Tibial artery (tissue), 4 donors: ENCODE measurements around the gene SGO2.

Source experiments
- DNase-seq, 2 donors: peaks; one replicate each; pipeline ENCODE4 v3.0.0-alpha.2; 2019
- H3K27ac ChIP-seq, 2 donors: fragments of 200-600 bp; sonication (generic) in 1 of 2; 1 replicate in 1 of 2; 2 replicates in 1 of 2; pipeline ENCODE4 v1.5.1; 2018 to 2019; ENCODE audit warnings: mild to moderate bottlenecking in 1 of 2
- H3K27me3 ChIP-seq, 2 donors: fragments of 200-600 bp; sonication (generic) in 1 of 2; one replicate each; pipeline versions ENCODE4 v1.5.1 to v1.6.0; 2016 to 2019
- H3K36me3 ChIP-seq, 3 donors: fragments of 200-600 bp; sonication (generic) in 2 of 3; one replicate each; pipeline ENCODE4 v1.5.1; 2016 to 2019; ENCODE audit warnings: mild to moderate bottlenecking in 2 of 3
- H3K4me1 ChIP-seq, 4 donors: fragments of 200-600 bp; sonication (generic) in 2 of 4; 1 replicate in 3 of 4; 2 replicates in 1 of 4; pipeline ENCODE4 v1.5.1; 2016 to 2019
- H3K4me3 ChIP-seq, 2 donors: fragments of 200-600 bp; sonication (generic) in 1 of 2; 1 replicate in 1 of 2; 2 replicates in 1 of 2; pipeline ENCODE4 v1.5.1; 2018 to 2019; ENCODE audit warnings: mild to moderate bottlenecking in 2 of 2
- H3K9me3 ChIP-seq, 3 donors: fragments of 200-600 bp; sonication (generic) in 1 of 3; one replicate each; pipeline ENCODE4 v1.5.1; 2016 to 2019
- CTCF ChIP-seq, 2 experiments: fragments of 200-600 bp in 1 of 2; fragments of 450-650 bp in 1 of 2; IDR thresholded peaks; one replicate each; pipeline ENCODE4 v1.5.1; 2017 to 2019; ENCODE audit warnings: antibody characterized with exemption in 2 of 2, mild to moderate bottlenecking in 1 of 2, moderate library complexity in 1 of 2
- intact Hi-C: fragments of 100-400 bp; cut with DNase I; formaldehyde crosslinking; loops from one replicate; pipeline ENCODE4 v1.15.0; 2023; ENCODE audit warnings: low total_unique reads

Gene SGO2

DNA sequence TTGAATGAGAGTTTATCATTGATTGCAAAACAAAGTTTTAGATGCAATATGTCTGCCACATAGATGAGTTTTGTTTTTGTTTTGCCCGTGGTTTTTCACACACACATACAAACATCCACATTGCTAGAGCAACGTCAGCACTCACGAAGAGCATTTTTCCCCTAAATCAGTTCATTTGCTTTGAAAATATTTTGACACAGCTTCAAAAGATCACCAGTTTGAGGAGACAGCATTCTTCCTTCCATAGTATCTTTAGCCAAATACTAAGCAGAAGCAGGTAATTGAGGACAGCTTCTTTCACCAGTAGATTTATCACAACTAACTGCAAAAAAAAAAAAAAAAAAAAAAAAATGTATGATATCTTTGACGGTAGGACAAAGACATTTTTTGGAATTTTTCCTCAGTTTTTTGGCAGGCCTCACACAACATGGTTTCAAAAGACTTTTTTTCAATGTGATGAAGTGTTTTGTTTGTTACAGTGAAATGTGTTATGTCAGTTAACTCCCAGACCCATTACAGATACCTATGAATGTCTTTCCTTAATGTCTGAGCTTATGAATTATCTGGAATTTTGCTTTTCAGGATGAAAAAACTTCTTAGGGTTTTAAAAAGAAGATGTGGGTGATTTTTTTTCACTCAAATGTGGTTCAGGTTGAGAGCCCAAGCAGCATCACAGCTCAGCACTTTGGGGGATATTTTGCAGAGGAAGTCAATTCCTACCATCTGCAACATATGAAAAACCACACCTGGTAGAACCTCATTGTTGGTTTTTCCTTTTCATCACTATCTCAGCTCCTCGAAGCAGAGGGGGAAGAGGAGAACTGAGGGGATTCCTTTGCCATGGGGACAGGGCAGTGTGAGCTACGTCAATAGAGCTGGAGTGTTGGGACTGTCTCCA lies 91.4 kb downstream of the SGO2 start:
- DNase-seq: no peak
- Histone ChIP-seq H3K4me3 (no peak overlapping the region), H3K4me1 (no peaks in the 10 kb centered on the region), H3K9me3 (no peaks in the 10 kb centered on the region), H3K27me3 (no peaks in the 10 kb centered on the region), H3K36me3 (peaks cover 0 to 15% (median 0%) of the 10 kb centered on the region in 3 donors), H3K27ac (no peak overlapping the region)
- intact Hi-C loops: no loop called here
- no peak for TF ChIP-seq CTCF (IDR thresholded peaks at IDR 0.05)

- Histone ChIP-seq H3K4me1 (no peaks in the 10 kb centered on the region), H3K27ac (no peak overlapping the region), H3K36me3 (peaks cover 0 to 15% (median 0%) of the 10 kb centered on the region in 3 donors), H3K27me3 (no peaks in the 10 kb centered on the region), H3K9me3 (no peaks in the 10 kb centered on the region), H3K4me3 (no peak overlapping the region)
- intact Hi-C loops: no loop called here
- DNase-seq: no peak
- no peak for TF ChIP-seq CTCF (IDR thresholded peaks at IDR 0.05)
These were observed 92.0 kb downstream of the SGO2 start for GRCh38 chr2:200618054-200618419.

- no peaks in the 10 kb centered on the region for H3K9me3 ChIP-seq
- no peak overlapping the region for H3K27ac ChIP-seq
- no peak for TF ChIP-seq CTCF (IDR thresholded peaks at IDR 0.05)
- intact Hi-C loops: no loop called here
- no peaks in the 10 kb centered on the region for H3K27me3 ChIP-seq
- no peak overlapping the region for H3K4me3 ChIP-seq
- no peak for DNase-seq
- H3K4me1 ChIP-seq: no peaks in the 10 kb centered on the region
- peaks cover 0 to 18% (median 0%) of the 10 kb centered on the region in 3 donors for H3K36me3 ChIP-seq
These were observed 92.6 kb downstream of the SGO2 start for GRCh38 chr2:200618590-200619021.

DNA sequence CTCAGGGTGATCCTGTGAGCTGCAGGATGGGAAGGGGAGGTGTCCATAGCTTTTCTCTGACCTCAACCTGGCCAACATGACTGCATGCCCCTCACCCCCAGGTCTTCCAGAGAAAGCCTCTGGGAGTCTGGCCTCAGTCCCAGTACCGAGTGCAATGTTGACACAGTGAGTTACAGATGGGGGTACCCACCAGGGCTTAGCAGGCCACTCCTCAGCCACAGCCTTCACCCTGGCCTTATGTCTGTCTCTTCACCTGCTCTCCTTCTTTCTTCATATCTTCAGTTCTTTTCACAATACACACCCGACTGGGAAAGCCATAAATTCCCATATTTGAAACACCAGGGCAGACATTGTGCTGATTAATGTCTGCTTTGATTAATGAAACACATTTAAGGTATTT lies 93.3 kb downstream of the SGO2 start:
- H3K27me3 ChIP-seq: no peaks in the 10 kb centered on the region
- intact Hi-C loops: no loop called here
- H3K4me3 ChIP-seq: no peak overlapping the region
- H3K4me1 ChIP-seq: no peaks in the 10 kb centered on the region
- no peak for DNase-seq
- no peak overlapping the region for H3K27ac ChIP-seq
- no peaks in the 10 kb centered on the region for H3K9me3 ChIP-seq
- peaks cover 0 to 18% (median 0%) of the 10 kb centered on the region in 3 donors for H3K36me3 ChIP-seq
- TF ChIP-seq CTCF (IDR thresholded peaks at IDR 0.05): no peak

GRCh38 chr2:200620606-200621390 lies 94.8 kb downstream of the SGO2 start:
- intact Hi-C loops: no loop called here
- no peaks in the 10 kb centered on the region for H3K27me3 ChIP-seq
- H3K9me3 ChIP-seq: no peaks in the 10 kb centered on the region
- no peak for DNase-seq
- TF ChIP-seq CTCF (IDR thresholded peaks at IDR 0.05): no peak
- H3K27ac ChIP-seq: no peak overlapping the region
- H3K36me3 ChIP-seq: peaks cover 0 to 18% (median 0%) of the 10 kb centered on the region in 3 donors
- no peak overlapping the region for H3K4me3 ChIP-seq
- no peaks in the 10 kb centered on the region for H3K4me1 ChIP-seq
